Aorta (tissue), 5 donors: ENCODE measurements around the gene RNF207. TPM values are rescaled to one million over a fixed set of nuclear protein-coding genes. Genes with fewer than 3 reads are reported as not detected.

Source experiments
- ATAC-seq: fragments of 200-7000 bp; cut with Tn5 transposase; one replicate; pipeline ENCODE4 v1.9.1; 2022; ENCODE audit warnings: moderate library complexity; ENCODE audit not compliant: low FRiP score
- DNase-seq, 2 donors: peaks; one replicate each; pipeline ENCODE4 v3.0.0-alpha.2; 2020
- H3K27ac ChIP-seq, 2 donors: one replicate each; pipeline ENCODE4 v1.5.1; 2013; ENCODE audit warnings: low read length in 2 of 2, mild to moderate bottlenecking in 2 of 2, moderate library complexity in 2 of 2, control low read depth in 1 of 2, inconsistent platforms in 1 of 2, low read depth in 1 of 2
- H3K27me3 ChIP-seq, 2 donors: one replicate each; pipeline ENCODE4 v1.6.1; 2013; ENCODE audit warnings: control low read depth in 1 of 2, low read length in 1 of 2, mild to moderate bottlenecking in 1 of 2, moderate library complexity in 1 of 2; ENCODE audit not compliant: insufficient read depth in 2 of 2, control insufficient read depth in 1 of 2
- H3K36me3 ChIP-seq, 2 donors: one replicate each; pipeline ENCODE4 v1.6.1; 2013; ENCODE audit warnings: control low read depth in 1 of 2, low read length in 1 of 2, mild to moderate bottlenecking in 1 of 2; ENCODE audit not compliant: insufficient read depth in 2 of 2, control insufficient read depth in 1 of 2
- H3K4me1 ChIP-seq, 2 donors: one replicate each; pipeline ENCODE4 v1.6.1; 2013; ENCODE audit warnings: low read length in 2 of 2, control low read depth in 1 of 2, mild to moderate bottlenecking in 1 of 2, moderate library complexity in 1 of 2; ENCODE audit not compliant: insufficient read depth in 2 of 2, control insufficient read depth in 1 of 2
- H3K4me3 ChIP-seq, 2 donors: one replicate each; pipeline ENCODE4 v1.5.1; 2013; ENCODE audit warnings: low read length in 2 of 2, control low read depth in 1 of 2, mild to moderate bottlenecking in 1 of 2
- H3K9me3 ChIP-seq: one replicate; pipeline ENCODE4 v1.6.1; 2013; ENCODE audit warnings: mild to moderate bottlenecking, low read length; ENCODE audit not compliant: control insufficient read depth
- WGBS, 2 donors: extraction: QIAGEN DNeasy Blood & Tissue Kit; methylation state at CpG; one replicate each; pipeline ENCODE4 v1.1.7; 2013; 5-methylcytosine and 5-hydroxymethylcytosine counted together
- intact Hi-C, 2 donors: fragments of 100-400 bp; cut with DNase I; formaldehyde crosslinking; loops; one replicate each; pipeline versions ENCODE4 v1.14.2 to v1.15.0; 2022
- polyA plus RNA-seq, 2 donors: library from polyadenylated mRNA; stranded (reverse); fragments of 200-250 nt; gene quantifications; one replicate each; pipeline ENCODE4 v1.2.3, GENCODE V29; 2013
- total RNA-seq, 2 donors: library from RNA; stranded (reverse); fragmentation: NEBNext Ultra II Directional; extraction: Animal tissue kit (Norgen Biotek cat#: 25700); gene quantifications; one replicate each; pipeline ENCODE4 v1.2.1, GENCODE V29; 2021
- donor health status: healthy with polysubstance abuse.
- donor health status: Bipolar disorder and iron deficiency.
- donor health status: DM: no; HTN: no; CAD: no.
- donor health status: DM: no; HTN: no; CAD: no.
- donor health status: DM: yes; HTN: yes; CAD: no.

The RNF207 gene
- total and polyA plus RNA-seq, 4 donors: 1.5 to 31.4 (median 14.5) TPM

DNA sequence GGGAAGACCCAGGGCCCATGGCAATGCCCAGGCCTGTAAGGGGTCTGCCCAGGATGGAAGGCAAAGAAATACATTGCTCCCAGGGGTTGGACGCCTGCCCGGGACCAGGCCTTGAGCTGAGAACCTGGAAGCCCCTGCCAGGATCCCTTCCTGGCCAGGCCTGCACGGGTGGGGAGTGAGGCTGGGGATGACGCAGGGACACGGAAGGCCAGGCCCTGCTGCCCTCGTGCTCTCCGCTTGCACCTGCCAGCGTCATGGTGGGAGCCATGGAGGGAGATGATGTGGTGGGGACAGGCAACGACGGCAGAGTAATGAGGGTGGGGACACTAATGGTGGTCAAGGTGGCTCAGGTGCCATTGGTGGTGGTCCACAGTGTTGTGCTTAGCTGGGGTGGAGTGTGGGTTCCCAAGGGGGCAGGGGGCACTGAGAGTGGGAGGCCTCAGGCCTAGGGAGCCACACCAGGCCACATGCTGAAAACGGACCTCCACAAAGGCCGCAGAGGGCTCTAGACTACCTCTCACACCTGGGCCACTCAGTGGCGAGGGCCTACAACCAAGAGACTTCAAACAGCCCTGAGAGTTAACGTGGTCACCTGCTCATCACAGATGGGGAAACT lies 42.4 kb downstream of the RNF207 start:
- ATAC-seq (no peak), DNase-seq (peak in 1 of 2 donors; percentile 73)
- intact Hi-C loops: loop anchor here in 1 of 2 donors (5.0 to 10.0 kb wide), 2 partner anchors 94 to 193 kb away; no protein-coding TSS in a partner anchor
- H3K27ac ChIP-seq: no peak overlapping the region
- no peak overlapping the region for H3K4me3 ChIP-seq
- WGBS, 2 donors: 71 to 72% methylated on average over 14 of the region's 14 CpGs
- no peaks in the 10 kb centered on the region for H3K36me3 ChIP-seq
- no peaks in the 10 kb centered on the region for H3K4me1 ChIP-seq
- peaks cover 0 to 2% of the 10 kb centered on the region in 2 donors for H3K27me3 ChIP-seq
- no peaks in the 10 kb centered on the region for H3K9me3 ChIP-seq

DNA sequence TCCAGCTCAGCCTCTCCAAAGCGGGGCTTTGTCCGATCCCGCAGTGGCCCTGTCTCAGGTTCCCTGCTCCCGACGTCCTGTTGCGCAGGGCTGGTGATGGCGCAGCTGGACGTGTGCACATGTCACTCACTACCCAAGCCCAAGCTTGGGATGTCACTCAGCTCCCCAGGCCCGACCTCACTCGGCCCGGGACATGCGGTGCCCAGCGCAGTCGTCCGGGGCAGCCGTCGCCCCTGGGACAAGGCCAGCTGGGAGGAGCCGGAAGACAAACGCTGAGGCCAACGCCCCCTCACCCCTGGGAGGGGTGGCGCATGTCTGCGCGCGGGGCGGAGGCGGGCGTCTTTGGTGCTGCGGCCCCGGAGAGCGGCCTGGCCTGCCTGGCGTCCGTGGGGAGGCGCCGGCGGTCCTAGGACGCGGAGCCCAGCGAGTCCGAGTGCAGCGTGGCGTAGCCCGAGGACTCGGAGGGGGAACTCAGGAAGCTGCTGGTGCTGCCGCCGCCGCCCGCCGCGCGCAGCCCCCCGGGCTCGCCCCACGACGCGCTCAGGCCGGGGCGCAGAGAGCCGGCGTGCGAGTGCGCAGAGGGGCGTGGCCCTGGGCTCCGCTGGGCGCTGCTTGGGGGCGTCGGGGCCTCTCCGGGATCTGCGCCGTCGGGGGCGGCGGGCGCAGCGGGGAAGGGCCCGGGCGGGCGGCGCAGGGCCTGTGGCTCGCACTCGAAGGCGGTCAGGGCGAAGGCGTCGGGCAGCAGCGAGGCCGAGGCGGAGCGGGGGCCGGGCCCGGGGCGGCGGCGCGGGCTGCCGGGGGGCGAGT lies 43.2 kb downstream of the RNF207 start:
- Histone ChIP-seq H3K9me3 (no peaks in the 10 kb centered on the region), H3K27me3 (peaks cover 0 to 2% of the 10 kb centered on the region in 2 donors), H3K4me1 (no peaks in the 10 kb centered on the region), H3K36me3 (no peaks in the 10 kb centered on the region), H3K4me3 (no peak overlapping the region), H3K27ac (no peak overlapping the region)
- intact Hi-C loops: loop anchor here in 1 of 2 donors (5.0 to 10.0 kb wide), 2 partner anchors 93 to 194 kb away; no protein-coding TSS in a partner anchor
- DNase-seq (peak in 1 of 2 donors; percentile 83), ATAC-seq (no peak)
- 6 to 7% methylated on average over 68 to 96 of the region's 96 CpGs for WGBS, 2 donors

DNA sequence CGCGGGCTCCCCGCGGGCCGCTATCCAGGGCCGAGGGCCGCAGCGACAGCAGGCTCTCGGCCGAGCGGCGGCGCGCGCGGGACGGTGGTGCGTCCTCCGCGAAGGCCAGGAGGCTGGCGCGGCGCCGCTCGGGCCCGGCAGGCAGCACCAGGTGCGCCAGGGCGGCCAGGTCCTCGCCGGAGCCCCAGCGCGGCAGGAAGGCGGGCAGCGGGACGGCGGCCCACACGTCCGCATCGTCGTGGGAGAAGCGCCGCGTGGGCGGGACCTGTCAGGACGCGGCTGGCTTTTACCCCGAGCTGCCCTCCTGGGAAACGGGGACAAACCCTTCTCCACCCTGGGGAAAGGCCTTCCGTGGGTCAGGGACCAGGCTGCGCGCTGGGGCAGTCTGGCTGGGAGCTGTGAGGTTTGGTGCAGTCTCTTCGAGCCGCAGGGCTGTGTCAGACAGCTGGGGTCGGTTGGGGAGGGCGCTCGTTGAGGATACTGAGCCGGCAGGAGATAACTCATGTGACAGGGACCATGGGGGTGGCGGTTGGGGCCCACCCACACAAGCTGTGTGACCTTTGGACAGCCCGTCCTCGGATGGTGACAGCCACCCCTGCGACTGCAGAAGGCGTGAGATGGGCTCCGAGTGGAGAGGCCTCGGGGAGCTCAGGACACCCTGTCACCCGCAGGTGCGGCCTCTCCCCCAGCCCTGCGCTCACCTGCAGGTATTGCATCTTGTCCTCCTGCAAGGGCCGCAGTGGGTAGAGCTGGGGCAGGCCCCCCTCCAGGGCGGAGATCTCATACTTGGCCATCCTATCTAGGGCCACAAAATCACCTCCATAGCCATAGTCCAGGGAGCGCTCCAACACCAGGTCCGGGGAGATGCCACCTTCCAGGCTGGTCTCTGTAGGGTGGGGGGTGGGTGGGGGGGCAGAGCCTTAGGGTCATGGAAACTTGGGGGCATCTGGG lies 44.1 kb downstream of the RNF207 start:
- intact Hi-C loops: loop anchor here in 1 of 2 donors (5.0 to 10.0 kb wide), 2 partner anchors 92 to 195 kb away; no protein-coding TSS in a partner anchor
- Histone ChIP-seq H3K36me3 (no peaks in the 10 kb centered on the region), H3K4me3 (no peak overlapping the region), H3K27me3 (peaks cover 0 to 2% of the 10 kb centered on the region in 2 donors), H3K9me3 (no peaks in the 10 kb centered on the region), H3K4me1 (no peaks in the 10 kb centered on the region), H3K27ac (no peak overlapping the region)
- 21 to 31% methylated on average over 42 to 71 of the region's 71 CpGs for whole genome bisulfite sequencing, 2 donors
- ATAC-seq (no peak), DNase-seq (peak in 1 of 2 donors; percentile 75)

DNA sequence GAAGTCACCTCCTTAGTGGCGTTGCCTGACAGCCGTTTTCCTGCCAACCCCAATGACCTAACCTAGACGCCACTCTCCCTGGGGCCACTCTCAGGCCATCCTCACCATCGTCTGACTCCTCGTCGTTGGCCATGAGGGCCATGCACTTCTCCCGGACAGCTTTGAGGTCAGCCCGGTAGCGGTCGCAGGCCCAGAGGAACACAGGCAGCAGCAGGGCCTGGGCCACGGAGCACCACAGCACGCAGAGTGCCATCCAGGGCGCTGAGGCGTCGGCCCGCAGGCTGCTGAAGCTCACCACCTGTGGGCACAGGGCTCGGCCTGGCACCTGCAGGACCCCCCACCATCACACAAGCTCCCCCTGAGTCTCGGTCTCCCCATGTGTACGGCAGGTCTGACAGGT lies 45.3 kb downstream of the RNF207 start:
- H3K4me1 ChIP-seq: no peaks in the 10 kb centered on the region
- H3K36me3 ChIP-seq: no peaks in the 10 kb centered on the region
- DNase-seq (peak in 1 of 2 donors; percentile 72), ATAC-seq (peak; percentile 11)
- H3K4me3 ChIP-seq: no peak overlapping the region
- H3K27ac ChIP-seq: no peak overlapping the region
- H3K9me3 ChIP-seq: no peaks in the 10 kb centered on the region
- peaks cover 0 to 2% of the 10 kb centered on the region in 2 donors for H3K27me3 ChIP-seq
- 88 to 92% methylated on average over 19 of the region's 19 CpGs for WGBS, 2 donors
- intact Hi-C loops: no loop called here

DNA sequence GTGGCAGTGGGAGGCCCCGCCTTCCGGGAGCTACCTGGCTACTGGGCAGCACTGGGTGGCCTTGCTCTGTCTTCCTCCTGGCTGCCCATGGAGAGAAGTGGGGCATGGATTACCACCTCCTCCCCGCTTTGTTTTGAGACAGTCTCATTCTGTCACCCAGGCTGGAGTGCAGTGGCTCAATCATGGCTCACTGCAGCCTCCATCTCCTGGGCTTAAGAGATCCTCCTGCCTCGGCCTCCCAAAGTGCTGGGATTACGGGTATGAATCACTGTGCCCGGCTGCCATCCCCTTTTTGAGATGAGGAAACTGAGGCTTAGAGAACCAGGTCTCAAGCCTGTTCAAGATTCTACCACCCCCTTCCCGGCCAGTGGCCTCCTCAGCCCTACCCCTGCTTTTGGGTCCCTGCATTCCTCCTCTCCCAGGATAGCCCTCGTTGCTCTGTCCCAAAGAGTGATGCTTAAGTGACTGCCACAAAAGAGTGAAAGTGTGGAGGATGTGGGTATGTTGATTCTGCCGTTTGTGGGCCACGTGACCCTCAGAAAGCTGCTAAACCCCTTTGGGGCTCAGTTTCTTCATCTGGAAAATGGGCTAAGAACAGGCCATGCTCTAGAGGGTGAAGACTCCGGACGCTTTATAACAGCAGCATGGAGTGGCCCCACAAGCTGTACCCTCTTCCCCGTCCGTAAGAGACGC lies 45.9 kb downstream of the RNF207 start:
- H3K9me3 ChIP-seq: no peaks in the 10 kb centered on the region
- H3K27ac ChIP-seq: no peak overlapping the region
- peaks cover 0 to 2% of the 10 kb centered on the region in 2 donors for H3K27me3 ChIP-seq
- WGBS, 2 donors: 82 to 90% methylated on average over 15 of the region's 15 CpGs
- intact Hi-C loops: no loop called here
- no peaks in the 10 kb centered on the region for H3K4me1 ChIP-seq
- DNase-seq: no peak
- no peak overlapping the region for H3K4me3 ChIP-seq
- no peaks in the 10 kb centered on the region for H3K36me3 ChIP-seq
- ATAC-seq: no peak

DNA sequence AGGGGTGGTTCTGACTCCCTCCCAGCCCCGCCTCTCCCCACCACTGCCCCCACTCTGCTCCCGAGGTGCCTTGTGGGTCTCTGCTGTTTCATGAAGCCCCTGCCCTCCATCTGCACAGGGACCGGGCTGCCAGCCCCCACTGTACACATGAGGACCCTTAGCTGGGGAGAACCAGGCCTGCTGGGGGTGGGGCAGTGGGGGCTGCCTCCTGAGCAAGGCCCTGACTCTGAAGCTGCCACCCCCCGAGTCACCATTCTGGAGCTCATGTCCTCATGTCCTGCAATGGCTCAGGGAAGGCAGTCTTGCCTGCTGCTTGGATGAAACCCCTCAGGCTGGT lies 46.4 kb downstream of the RNF207 start:
- 90 to 92% methylated on average over 4 of the region's 4 CpGs for WGBS, 2 donors
- Histone ChIP-seq H3K4me3 (no peak overlapping the region), H3K4me1 (no peaks in the 10 kb centered on the region), H3K36me3 (no peaks in the 10 kb centered on the region), H3K27me3 (peaks cover 0 to 2% of the 10 kb centered on the region in 2 donors), H3K27ac (no peak overlapping the region), H3K9me3 (no peaks in the 10 kb centered on the region)
- ATAC-seq: no peak
- intact Hi-C loops: no loop called here
- no peak for DNase-seq

DNA sequence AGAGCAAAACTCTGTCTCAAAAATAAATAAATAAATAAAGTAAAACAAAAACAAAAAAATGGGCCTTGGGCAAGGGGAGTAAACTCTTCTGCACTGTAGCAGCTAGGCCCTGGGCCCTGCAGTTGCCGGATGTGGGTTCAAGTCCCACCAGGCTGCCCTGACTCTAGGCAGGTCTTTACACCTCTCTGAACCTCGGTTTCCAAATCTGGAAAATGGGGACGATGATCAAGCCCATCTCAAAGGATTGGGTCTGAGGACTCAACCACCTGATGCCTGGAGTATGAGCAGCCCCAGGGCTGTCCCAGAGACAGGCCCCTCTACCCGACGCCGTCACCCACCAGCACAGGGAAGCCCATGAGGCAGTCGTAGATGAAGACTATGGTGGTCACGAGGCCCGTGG lies 47.5 kb downstream of the RNF207 start:
- Histone ChIP-seq H3K27ac (no peak overlapping the region), H3K4me3 (no peak overlapping the region), H3K36me3 (no peaks in the 10 kb centered on the region), H3K4me1 (no peaks in the 10 kb centered on the region), H3K9me3 (no peaks in the 10 kb centered on the region), H3K27me3 (peaks cover 0 to 2% of the 10 kb centered on the region in 2 donors)
- no peak for DNase-seq
- ATAC-seq: no peak
- WGBS, 2 donors: 96% methylated on average over 9 of the region's 9 CpGs
- intact Hi-C loops: no loop called here

DNA sequence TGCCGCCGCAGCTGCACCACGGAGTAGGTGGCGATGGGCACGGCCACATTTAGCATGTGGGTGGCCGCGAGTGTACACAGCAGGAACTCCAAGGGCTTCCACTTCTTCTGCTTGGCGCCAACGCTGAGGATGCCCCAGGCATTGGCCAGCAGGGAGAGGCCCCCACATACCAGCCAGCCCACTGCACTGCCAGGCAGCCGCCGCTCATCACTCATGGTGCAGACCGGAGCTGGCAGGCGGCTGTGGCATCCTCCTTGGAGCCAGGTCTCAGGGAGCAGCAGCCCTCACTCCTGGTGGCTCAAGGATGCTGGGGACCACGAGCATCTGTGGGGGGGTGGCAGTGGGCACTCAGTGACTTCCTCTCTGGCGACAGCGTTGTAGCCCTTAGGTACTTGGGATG lies 48.8 kb downstream of the RNF207 start:
- peaks cover 0 to 2% of the 10 kb centered on the region in 2 donors for H3K27me3 ChIP-seq

More for the DNA sequence above, 48.8 kb downstream of the RNF207 start:
- intact Hi-C loops: no loop called here
- Histone ChIP-seq H3K36me3 (no peaks in the 10 kb centered on the region), H3K27ac (no peak overlapping the region), H3K9me3 (no peaks in the 10 kb centered on the region), H3K4me1 (no peaks in the 10 kb centered on the region), H3K4me3 (no peak overlapping the region)
- no peak for ATAC-seq
- WGBS, 2 donors: 93 to 95% methylated on average over 16 of the region's 16 CpGs
- no peak for DNase-seq
